Osteoblast (primary cell): ENCODE measurements around the gene ZNF414. TPM values are rescaled to one million over a fixed set of nuclear protein-coding genes. Genes with fewer than 3 reads are reported as not detected.
A peak's percentile ranks its signal among the peaks of the same experiment; 100 is the strongest.

Source experiments
- DNase-seq: peaks from one replicate; pipeline ENCODE4 v3.0.0; 2011; ENCODE audit warnings: low spot score, mixed read lengths; ENCODE audit not compliant: insufficient read length; ENCODE audit errors: missing footprints
- H2AFZ ChIP-seq: 2 replicates; pipeline ENCODE4 v1.6.0; 2011; ENCODE audit warnings: mild to moderate bottlenecking, low read length
- H3K27ac ChIP-seq: 2 replicates; pipeline ENCODE4 v1.5.1; 2011; ENCODE audit warnings: mild to moderate bottlenecking, low read depth, low read length, moderate library complexity
- H3K27me3 ChIP-seq: 2 replicates; pipeline ENCODE4 v1.6.0; 2012; ENCODE audit warnings: mild to moderate bottlenecking, control low read depth, inconsistent platforms, low read length, moderate library complexity; ENCODE audit not compliant: insufficient read depth
- H3K36me3 ChIP-seq: 2 replicates; pipeline ENCODE4 v1.5.1; 2011; ENCODE audit warnings: mild to moderate bottlenecking, low read length, control low read depth, moderate library complexity; ENCODE audit not compliant: insufficient read depth
- H3K4me1 ChIP-seq: 2 replicates; pipeline ENCODE4 v1.5.1; 2011; ENCODE audit warnings: mild to moderate bottlenecking, low read length, control low read depth, moderate library complexity; ENCODE audit not compliant: insufficient read depth
- H3K4me2 ChIP-seq: 2 replicates; pipeline ENCODE4 v1.6.0; 2011; ENCODE audit warnings: mild to moderate bottlenecking, low read length; ENCODE audit not compliant: insufficient read depth
- H3K4me3 ChIP-seq: fragments of 200-600 bp; sonication (generic); 3 replicates; pipeline ENCODE4 v1.5.1; 2012; ENCODE audit warnings: mild to moderate bottlenecking, low read length, inconsistent platforms; ENCODE audit not compliant: insufficient read depth
- H3K79me2 ChIP-seq: 2 replicates; pipeline ENCODE4 v1.6.0; 2012; ENCODE audit warnings: mild to moderate bottlenecking, low read length, control low read depth, inconsistent platforms; ENCODE audit not compliant: insufficient read depth
- H3K9me3 ChIP-seq: 2 replicates; pipeline ENCODE4 v1.5.1; 2011; ENCODE audit warnings: low read depth, low read length, control low read depth
- H4K20me1 ChIP-seq: 2 replicates; pipeline ENCODE4 v1.6.0; 2012; ENCODE audit warnings: mild to moderate bottlenecking, low read length, control low read depth; ENCODE audit not compliant: insufficient read depth
- CTCF ChIP-seq: IDR thresholded peaks from 2 replicates; pipeline ENCODE4 v1.5.1; 2011; ENCODE audit warnings: mild to moderate bottlenecking, low read depth, low read length, moderate library complexity; ENCODE audit errors: extremely low read depth
- total RNA-seq: library from RNA; depleted of rRNA; stranded (reverse); fragments of >200 nt; gene quantifications from 2 replicates; pipeline ENCODE4 v1.2.3, GENCODE V29; 2012

The ZNF414 gene
- total RNA-seq, 1 donor = 6.9 TPM

DNA sequence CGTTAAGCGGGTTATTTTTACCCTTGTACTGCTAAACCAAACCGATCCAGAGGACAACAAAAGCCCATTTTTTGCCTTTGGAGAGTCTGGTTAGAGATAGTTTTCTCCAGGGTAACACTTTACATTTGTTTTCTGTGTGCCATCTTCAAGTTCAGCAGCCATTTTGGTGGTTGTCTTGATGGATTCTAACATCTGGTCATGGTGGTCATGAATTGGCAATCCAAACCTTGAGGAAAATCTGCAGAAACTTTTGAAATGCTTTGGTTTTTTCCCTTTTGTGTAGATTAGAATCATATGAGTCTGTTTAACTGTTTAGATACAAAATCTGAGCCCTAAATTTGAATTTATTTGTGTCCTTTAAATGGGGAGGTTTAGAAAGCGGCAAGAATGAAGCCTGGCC is 52.6 kb downstream of the ZNF414 start:
- no peak overlapping the region for H3K4me2 ChIP-seq

DNA sequence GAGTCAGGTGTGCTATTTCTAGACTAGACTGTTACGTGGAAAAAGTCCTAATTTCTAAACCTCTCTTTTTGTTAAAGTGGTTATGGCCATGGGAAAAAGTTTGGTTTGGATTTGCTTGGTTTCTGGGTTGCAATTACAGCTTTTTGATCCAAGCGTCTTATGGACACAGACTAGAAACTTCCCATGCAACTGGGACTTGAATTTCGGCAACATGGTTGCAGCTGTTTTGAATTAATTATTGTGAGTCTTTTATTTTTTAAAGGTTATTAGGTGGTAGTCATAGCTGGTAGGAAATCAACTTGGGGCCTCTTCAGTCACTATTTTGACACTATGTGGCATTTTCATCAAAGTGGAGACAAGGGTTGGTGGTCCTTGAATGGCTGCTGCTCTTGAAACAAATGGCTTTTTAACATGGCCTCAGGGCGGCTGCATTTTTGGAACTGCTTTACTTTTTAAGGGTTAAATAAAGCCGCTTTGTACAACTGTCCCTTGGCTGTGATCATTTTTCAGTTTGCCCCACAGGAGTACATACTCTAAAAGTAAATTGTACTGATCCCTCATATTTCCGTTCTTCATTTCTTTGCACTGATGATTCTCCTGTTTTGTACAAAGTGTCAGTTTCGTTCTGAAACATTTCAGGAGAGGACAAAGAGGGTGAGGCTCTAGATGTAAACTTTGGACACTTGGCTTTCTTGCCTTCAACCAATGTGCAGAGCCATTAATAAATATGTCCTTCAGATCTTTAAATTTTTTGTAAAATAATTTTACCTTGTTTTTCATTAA is 53.3 kb downstream of the ZNF414 start:
- Histone ChIP-seq H3K79me2 (peaks cover 97% of the 10 kb centered on the region), H4K20me1 (peaks cover 76% of the 10 kb centered on the region), H2AFZ (no peak overlapping the region), H3K4me3 (peak overlapping the region; percentile 49), H3K27me3 (no peaks in the 10 kb centered on the region), H3K4me2 (peak overlapping the region; percentile 82), H3K36me3 (peaks cover 56% of the 10 kb centered on the region), H3K9me3 (no peaks in the 10 kb centered on the region), H3K27ac (peak overlapping the region; percentile 91), H3K4me1 (peaks cover 37% of the 10 kb centered on the region)
- no peak for TF ChIP-seq CTCF
- DNase-seq = no peak

More for the DNA sequence above, 52.6 kb downstream of the ZNF414 start:
- no peaks in the 10 kb centered on the region for H3K9me3 ChIP-seq
- no peak for TF ChIP-seq CTCF
- no peak overlapping the region for H3K4me3 ChIP-seq
- no peak for DNase-seq
- H3K36me3 ChIP-seq = peaks cover 55% of the 10 kb centered on the region
- H3K4me1 ChIP-seq = peaks cover 41% of the 10 kb centered on the region
- no peak overlapping the region for H3K27ac ChIP-seq
- no peak overlapping the region for H2AFZ ChIP-seq
- H4K20me1 ChIP-seq = peaks cover 74% of the 10 kb centered on the region
- peaks cover 96% of the 10 kb centered on the region for H3K79me2 ChIP-seq
- no peaks in the 10 kb centered on the region for H3K27me3 ChIP-seq

Other genes with a start within 250 kb of the ZNF414 start
- gene CD320, start 205.8 kb downstream of the ZNF414 start, total RNA-seq = 18.6 and 22.8 TPM in 2 replicates
- gene NDUFA7, start 192.8 kb downstream of the ZNF414 start, total RNA-seq = 9.0 and 18.3 TPM in 2 replicates
- gene RPS28, start 192.7 kb downstream of the ZNF414 start, total RNA-seq = 177 and 180 TPM in 2 replicates
- gene KANK3, start 170.9 kb downstream of the ZNF414 start, total RNA-seq = 0.59 TPM in 1 of 2 replicates, not detected in the other
- 1.1 and 1.2 TPM in 2 replicates for gene ANGPTL4, start 150.0 kb downstream of the ZNF414 start, total RNA-seq
- 24.2 and 28.3 TPM in 2 replicates for gene RAB11B, start 123.8 kb downstream of the ZNF414 start, total RNA-seq
- gene MARCHF2, start 100.9 kb downstream of the ZNF414 start, total RNA-seq = 69.8 and 72.5 TPM in 2 replicates
- gene HNRNPM, start 69.2 kb downstream of the ZNF414 start, total RNA-seq = 37.7 and 39.4 TPM in 2 replicates
- gene PRAM1, start 11.5 kb downstream of the ZNF414 start, total RNA-seq = under 0.01 TPM in 1 of 2 replicates, not detected in the other
- under 0.01 and 0.72 TPM in 2 replicates for gene MYO1F, start 63.3 kb upstream of the ZNF414 start, total RNA-seq
- 49.6 and 56.3 TPM in 2 replicates for gene ADAMTS10, start 96.5 kb upstream of the ZNF414 start, total RNA-seq
- not detected in 2 replicates for gene NFILZ, start 116.5 kb upstream of the ZNF414 start, total RNA-seq
- not detected in 2 replicates for gene ACTL9, start 184.6 kb upstream of the ZNF414 start, total RNA-seq
- not detected in 2 replicates for gene OR2Z1, start 207.5 kb upstream of the ZNF414 start, total RNA-seq